Measurements from ENCODE around the gene C1orf232.

- TF ChIP-seq KLF8 (tag by site-specific recombination; IDR thresholded peaks at IDR 0.05) (no peak), ZNF18 (tag by site-specific recombination; IDR thresholded peaks at IDR 0.05) (no peak), REST (tag by site-specific recombination; IDR thresholded peaks at IDR 0.05) (no peak), ZNF280C (tag by site-specific recombination; IDR thresholded peaks at IDR 0.05) (no peak), ZEB2 (tag by site-specific recombination; IDR thresholded peaks at IDR 0.05) (no peak), ZNF239 (tag by site-specific recombination; IDR thresholded peaks at IDR 0.05) (no peak), ZBTB8A (tag by site-specific recombination; IDR thresholded peaks at IDR 0.05) (no peak), GLI2 (tag by site-specific recombination; IDR thresholded peaks at IDR 0.05; ENCODE audit: borderline replicate concordance, low read depth) (no peak), ZSCAN30 (tag by site-specific recombination; IDR thresholded peaks at IDR 0.05) (no peak), ZNF704 (tag by site-specific recombination; IDR thresholded peaks at IDR 0.05) (no peak), ZBTB21 (tag by site-specific recombination; IDR thresholded peaks at IDR 0.05) (no peak), ZNF777 (tag by site-specific recombination; IDR thresholded peaks at IDR 0.05; ENCODE audit: borderline replicate concordance) (no peak)
- TF ChIP-seq, protein P1, sequence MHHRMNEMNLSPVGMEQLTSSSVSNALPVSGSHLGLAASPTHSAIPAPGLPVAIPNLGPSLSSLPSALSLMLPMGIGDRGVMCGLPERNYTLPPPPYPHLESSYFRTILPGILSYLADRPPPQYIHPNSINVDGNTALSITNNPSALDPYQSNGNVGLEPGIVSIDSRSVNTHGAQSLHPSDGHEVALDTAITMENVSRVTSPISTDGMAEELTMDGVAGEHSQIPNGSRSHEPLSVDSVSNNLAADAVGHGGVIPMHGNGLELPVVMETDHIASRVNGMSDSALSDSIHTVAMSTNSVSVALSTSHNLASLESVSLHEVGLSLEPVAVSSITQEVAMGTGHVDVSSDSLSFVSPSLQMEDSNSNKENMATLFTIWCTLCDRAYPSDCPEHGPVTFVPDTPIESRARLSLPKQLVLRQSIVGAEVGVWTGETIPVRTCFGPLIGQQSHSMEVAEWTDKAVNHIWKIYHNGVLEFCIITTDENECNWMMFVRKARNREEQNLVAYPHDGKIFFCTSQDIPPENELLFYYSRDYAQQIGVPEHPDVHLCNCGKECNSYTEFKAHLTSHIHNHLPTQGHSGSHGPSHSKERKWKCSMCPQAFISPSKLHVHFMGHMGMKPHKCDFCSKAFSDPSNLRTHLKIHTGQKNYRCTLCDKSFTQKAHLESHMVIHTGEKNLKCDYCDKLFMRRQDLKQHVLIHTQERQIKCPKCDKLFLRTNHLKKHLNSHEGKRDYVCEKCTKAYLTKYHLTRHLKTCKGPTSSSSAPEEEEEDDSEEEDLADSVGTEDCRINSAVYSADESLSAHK (tag by site-specific recombination; IDR thresholded peaks at IDR 0.05) = no peak
- TF ChIP-seq, protein P2, sequence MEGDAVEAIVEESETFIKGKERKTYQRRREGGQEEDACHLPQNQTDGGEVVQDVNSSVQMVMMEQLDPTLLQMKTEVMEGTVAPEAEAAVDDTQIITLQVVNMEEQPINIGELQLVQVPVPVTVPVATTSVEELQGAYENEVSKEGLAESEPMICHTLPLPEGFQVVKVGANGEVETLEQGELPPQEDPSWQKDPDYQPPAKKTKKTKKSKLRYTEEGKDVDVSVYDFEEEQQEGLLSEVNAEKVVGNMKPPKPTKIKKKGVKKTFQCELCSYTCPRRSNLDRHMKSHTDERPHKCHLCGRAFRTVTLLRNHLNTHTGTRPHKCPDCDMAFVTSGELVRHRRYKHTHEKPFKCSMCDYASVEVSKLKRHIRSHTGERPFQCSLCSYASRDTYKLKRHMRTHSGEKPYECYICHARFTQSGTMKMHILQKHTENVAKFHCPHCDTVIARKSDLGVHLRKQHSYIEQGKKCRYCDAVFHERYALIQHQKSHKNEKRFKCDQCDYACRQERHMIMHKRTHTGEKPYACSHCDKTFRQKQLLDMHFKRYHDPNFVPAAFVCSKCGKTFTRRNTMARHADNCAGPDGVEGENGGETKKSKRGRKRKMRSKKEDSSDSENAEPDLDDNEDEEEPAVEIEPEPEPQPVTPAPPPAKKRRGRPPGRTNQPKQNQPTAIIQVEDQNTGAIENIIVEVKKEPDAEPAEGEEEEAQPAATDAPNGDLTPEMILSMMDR (tag by site-specific recombination; IDR thresholded peaks at IDR 0.05) = no peak
These were observed 8.0 kb downstream of the C1orf232 start for GRCh38 chr1:26160527-26161414.

All from HEK293 (cell line).